Thyroid gland (tissue), 4 donors: Measurements from ENCODE around the gene DNAJC1.

Source experiments
- POLR2A ChIP-seq, 2 donors: fragments of 450-650 bp; IDR thresholded peaks; one replicate each; pipeline ENCODE4 v1.6.1; 2017; ENCODE audit warnings: antibody characterized with exemption in 2 of 2, mild to moderate bottlenecking in 2 of 2, moderate library complexity in 1 of 2
- TF ChIP-seq, protein P1 (sequence below), 6 experiments: fragments of 200-600 bp in 3 of 6; fragments of 450-650 bp in 3 of 6; sonication (generic) in 3 of 6; IDR thresholded peaks; one replicate each; pipeline ENCODE4 v1.5.1; 2016 to 2019; ENCODE audit warnings: antibody characterized with exemption in 6 of 6, mild to moderate bottlenecking in 2 of 6, inconsistent platforms in 1 of 6, moderate library complexity in 1 of 6

DNA sequence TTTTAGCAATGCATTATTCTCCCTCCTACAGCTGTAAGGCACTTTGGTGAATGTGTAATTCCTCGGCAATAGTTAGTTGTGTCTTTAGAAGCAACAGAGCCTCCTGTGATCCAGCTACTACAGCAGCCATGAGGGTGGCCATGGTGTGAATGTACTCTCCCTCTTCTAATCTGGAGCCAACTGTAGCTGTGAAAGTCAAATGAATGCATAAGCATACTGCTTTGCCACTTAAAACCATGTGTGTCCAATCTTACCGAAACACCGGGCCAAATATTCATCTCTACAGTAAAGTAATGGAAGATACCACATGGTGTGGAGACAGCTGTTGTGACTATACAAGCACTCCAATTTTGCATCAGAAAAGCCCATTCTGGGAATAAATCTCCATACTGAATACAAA lies 195.0 kb downstream of the DNAJC1 start:
- TF ChIP-seq, protein P1, sequence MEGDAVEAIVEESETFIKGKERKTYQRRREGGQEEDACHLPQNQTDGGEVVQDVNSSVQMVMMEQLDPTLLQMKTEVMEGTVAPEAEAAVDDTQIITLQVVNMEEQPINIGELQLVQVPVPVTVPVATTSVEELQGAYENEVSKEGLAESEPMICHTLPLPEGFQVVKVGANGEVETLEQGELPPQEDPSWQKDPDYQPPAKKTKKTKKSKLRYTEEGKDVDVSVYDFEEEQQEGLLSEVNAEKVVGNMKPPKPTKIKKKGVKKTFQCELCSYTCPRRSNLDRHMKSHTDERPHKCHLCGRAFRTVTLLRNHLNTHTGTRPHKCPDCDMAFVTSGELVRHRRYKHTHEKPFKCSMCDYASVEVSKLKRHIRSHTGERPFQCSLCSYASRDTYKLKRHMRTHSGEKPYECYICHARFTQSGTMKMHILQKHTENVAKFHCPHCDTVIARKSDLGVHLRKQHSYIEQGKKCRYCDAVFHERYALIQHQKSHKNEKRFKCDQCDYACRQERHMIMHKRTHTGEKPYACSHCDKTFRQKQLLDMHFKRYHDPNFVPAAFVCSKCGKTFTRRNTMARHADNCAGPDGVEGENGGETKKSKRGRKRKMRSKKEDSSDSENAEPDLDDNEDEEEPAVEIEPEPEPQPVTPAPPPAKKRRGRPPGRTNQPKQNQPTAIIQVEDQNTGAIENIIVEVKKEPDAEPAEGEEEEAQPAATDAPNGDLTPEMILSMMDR (IDR thresholded peaks at IDR 0.05) = no peak
- no peak for TF ChIP-seq POLR2A (IDR thresholded peaks at IDR 0.05)
